A673 (cell line): ENCODE results near the gene EPHB3. TPM values are rescaled to one million over a fixed set of nuclear protein-coding genes. Genes with fewer than 3 reads are reported as not detected.

ENCODE experiments used
- BruUV-seq: library from RNA; stranded (reverse); fragments of 400-500 nt; replicated peaks from 2 replicates; lab custom pipeline; 2021; lab: Mats Ljungman, UMichigan
- CTCF ChIA-PET: fragments of 300-600 bp; sonication (Branson Sonifier 250); formaldehyde crosslinking; loops from one replicate; lab custom pipeline; 2022; ENCODE audit warnings: antibody characterized with exemption; lab: Charles Lee
- POLR2A ChIA-PET: fragments of 300-600 bp; sonication (Branson Sonifier 250); formaldehyde crosslinking; loops from one replicate; lab custom pipeline; 2022; ENCODE audit warnings: antibody characterized with exemption; ENCODE audit not compliant: low non-redundant PET; lab: Charles Lee
- DNase-seq: peaks from one replicate; pipeline ENCODE4 v3.0.0-alpha.2; 2015; ENCODE audit warnings: low spot score
- H3K27ac ChIP-seq: fragments of 200-600 bp; sonication (generic); 2 replicates; pipeline ENCODE4 v1.5.1; 2016; ENCODE audit warnings: mixed run types, low read depth, mild to moderate bottlenecking, mixed read lengths, antibody characterized with exemption, low read length; ENCODE audit not compliant: poor library complexity, severe bottlenecking
- H3K27me3 ChIP-seq: fragments of 200-600 bp; sonication (generic); replicated peaks from 2 replicates; pipeline ENCODE4 v1.6.1; 2017; ENCODE audit warnings: mixed run types, low read depth, mild to moderate bottlenecking, mixed read lengths, antibody characterized with exemption, low read length; ENCODE audit not compliant: insufficient read depth, poor library complexity
- H3K36me3 ChIP-seq: fragments of 200-600 bp; sonication (generic); 2 replicates; pipeline ENCODE4 v1.6.1; 2016; ENCODE audit warnings: mixed run types, mild to moderate bottlenecking, mixed read lengths, antibody characterized with exemption, low read length; ENCODE audit not compliant: insufficient read depth, poor library complexity, severe bottlenecking
- H3K4me1 ChIP-seq: fragments of 200-600 bp; sonication (generic); 2 replicates; pipeline ENCODE4 v1.6.1; 2017; ENCODE audit warnings: mixed run types, mild to moderate bottlenecking, mixed read lengths, antibody characterized with exemption, low read length; ENCODE audit not compliant: insufficient read depth, poor library complexity, severe bottlenecking
- H3K4me3 ChIP-seq: fragments of 200-600 bp; sonication (generic); 2 replicates; pipeline ENCODE4 v1.5.1; 2016; ENCODE audit warnings: low read depth, mixed run types, mild to moderate bottlenecking, mixed read lengths, low read length; ENCODE audit not compliant: poor library complexity, severe bottlenecking
- H3K9me3 ChIP-seq: fragments of 200-600 bp; sonication (generic); 2 replicates; pipeline ENCODE4 v1.6.1; 2016; ENCODE audit warnings: mixed run types, low read depth, mild to moderate bottlenecking, mixed read lengths, antibody characterized with exemption, low read length; ENCODE audit not compliant: poor library complexity, severe bottlenecking
- CTCF ChIP-seq: fragments of 300-800, 200-600 bp; sonication (generic); conservative IDR thresholded peaks from 2 replicates; pipeline ENCODE4 v1.5.1; 2017; ENCODE audit warnings: low read depth, mild to moderate bottlenecking, antibody characterized with exemption, low read length, moderate library complexity, mixed read lengths
- EZH2 ChIP-seq: fragments of 200-600 bp; sonication (generic); IDR thresholded peaks from 2 replicates; pipeline ENCODE4 v1.6.1; 2017; ENCODE audit warnings: borderline replicate concordance, low read depth, mild to moderate bottlenecking, mixed read lengths, antibody characterized with exemption, low read length; ENCODE audit not compliant: poor library complexity, severe bottlenecking
- intact Hi-C: fragments of 100-400 bp; cut with micrococcal nuclease; formaldehyde crosslinking; loops from one replicate; pipeline ENCODE4 v1.10.0; 2022; ENCODE audit not compliant: unreplicated experiment
- total RNA-seq: library from RNA; stranded (reverse); gene quantifications from 2 replicates; pipeline ENCODE4 v1.2.3, GENCODE V29; 2021

The EPHB3 gene
- total RNA-seq, 1 experiment from 2014 or later: 15.6 TPM

DNA sequence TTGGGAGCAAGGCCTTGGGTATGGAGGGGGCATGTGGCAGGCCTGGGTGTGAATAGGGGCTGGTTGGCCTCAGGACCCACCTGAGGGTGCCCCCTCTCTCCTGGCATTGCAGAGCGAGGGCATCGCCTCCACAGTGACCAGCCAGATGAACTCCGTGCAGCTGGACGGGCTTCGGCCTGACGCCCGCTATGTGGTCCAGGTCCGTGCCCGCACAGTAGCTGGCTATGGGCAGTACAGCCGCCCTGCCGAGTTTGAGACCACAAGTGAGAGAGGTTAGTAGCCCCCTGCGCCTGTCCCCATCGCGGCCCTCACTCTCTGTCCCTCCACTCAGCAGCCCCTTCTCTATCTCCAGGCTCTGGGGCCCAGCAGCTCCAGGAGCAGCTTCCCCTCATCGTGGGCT lies 16.0 kb downstream of the EPHB3 start:
- Histone ChIP-seq H3K36me3 (peaks cover 24% of the 10 kb centered on the region), H3K4me1 (peaks cover 18% of the 10 kb centered on the region), H3K27me3 (no peaks in the 10 kb centered on the region), H3K27ac (no peak overlapping the region), H3K4me3 (no peak overlapping the region), H3K9me3 (no peaks in the 10 kb centered on the region)
- BruUV-seq: no TSS peak
- CTCF ChIA-PET: no interaction called here
- TF ChIP-seq CTCF (no peak), EZH2 (no peak)
- no peak for DNase-seq
- POLR2A ChIA-PET: no interaction called here
- intact Hi-C loops: no loop called here

DNA sequence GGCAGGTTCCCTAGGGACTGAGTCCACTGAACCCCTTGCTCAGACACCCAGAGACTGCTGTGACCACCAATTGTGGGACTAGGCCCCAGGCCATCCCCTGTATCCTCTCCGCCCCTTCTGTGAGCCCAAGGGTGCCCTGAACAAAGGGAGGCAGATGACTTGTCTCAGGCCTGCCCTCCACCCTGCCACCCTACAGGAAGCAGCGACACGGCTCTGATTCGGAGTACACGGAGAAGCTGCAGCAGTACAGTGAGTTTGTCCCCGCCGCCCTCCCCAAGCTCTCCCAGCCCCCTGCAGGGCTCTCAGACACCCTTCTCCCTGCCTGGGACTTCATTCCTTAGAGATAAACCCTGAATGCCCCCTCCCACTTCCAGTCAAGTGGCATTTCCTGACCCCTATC lies 16.6 kb downstream of the EPHB3 start:
- no peak for TF ChIP-seq CTCF
- TF ChIP-seq EZH2: no peak
- DNase-seq: no peak
- Histone ChIP-seq H3K36me3 (peaks cover 24% of the 10 kb centered on the region), H3K9me3 (no peaks in the 10 kb centered on the region), H3K4me3 (no peak overlapping the region), H3K27me3 (no peaks in the 10 kb centered on the region), H3K27ac (no peak overlapping the region), H3K4me1 (peaks cover 18% of the 10 kb centered on the region)
- POLR2A ChIA-PET: no interaction called here
- intact Hi-C loops: no loop called here
- CTCF ChIA-PET: no interaction called here
- no TSS peak for BruUV-seq

GRCh38 chr3:184578822-184579221 lies 17.2 kb downstream of the EPHB3 start:
- intact Hi-C loops: no loop called here
- peaks cover 18% of the 10 kb centered on the region for H3K4me1 ChIP-seq
- peaks cover 24% of the 10 kb centered on the region for H3K36me3 ChIP-seq
- TF ChIP-seq CTCF (no peak), EZH2 (no peak)
- no TSS peak for BruUV-seq
- no peak for DNase-seq
- no peaks in the 10 kb centered on the region for H3K9me3 ChIP-seq
- no peaks in the 10 kb centered on the region for H3K27me3 ChIP-seq
- no peak overlapping the region for H3K27ac ChIP-seq
- no peak overlapping the region for H3K4me3 ChIP-seq
- POLR2A ChIA-PET: no interaction called here
- CTCF ChIA-PET: no interaction called here
